HEK293 (cell line): ENCODE measurements around the gene SEPTIN5.

Source experiments
- GLIS1 ChIP-seq: fragments of 450-650 bp; formaldehyde crosslinking; IDR thresholded peaks from 2 replicates; pipeline ENCODE4 v1.5.1; 2016; ENCODE audit warnings: missing biosample characterization, missing genetic modification characterization
- MZF1 ChIP-seq: fragments of 450-650 bp; formaldehyde crosslinking; IDR thresholded peaks from 2 replicates; pipeline ENCODE4 v1.5.1; 2017; ENCODE audit warnings: missing biosample characterization, missing genetic modification characterization, borderline replicate concordance
- OSR2 ChIP-seq: fragments of 450-650 bp; formaldehyde crosslinking; IDR thresholded peaks from 2 replicates; pipeline ENCODE4 v1.5.1; 2016; ENCODE audit warnings: missing biosample characterization, missing genetic modification characterization
- PBX3 ChIP-seq: sonication (generic); formaldehyde crosslinking; IDR thresholded peaks from 2 replicates; pipeline ENCODE4 v1.8.1; 2022; ENCODE audit warnings: mild to moderate bottlenecking, moderate library complexity, missing genetic modification reagents
- REST ChIP-seq: fragments of 450-650 bp; formaldehyde crosslinking; IDR thresholded peaks from 2 replicates; pipeline ENCODE4 v1.5.1; 2016; ENCODE audit warnings: missing biosample characterization, missing genetic modification characterization
- SCRT1 ChIP-seq: fragments of 450-650 bp; formaldehyde crosslinking; IDR thresholded peaks from 2 replicates; pipeline ENCODE4 v1.5.1; 2016; ENCODE audit warnings: missing biosample characterization, missing genetic modification characterization, borderline replicate concordance
- SP3 ChIP-seq: fragments of 450-650 bp; formaldehyde crosslinking; IDR thresholded peaks from 2 replicates; pipeline ENCODE4 v1.5.1; 2016; ENCODE audit warnings: missing biosample characterization, missing genetic modification characterization
- TRIM28 ChIP-seq: IDR thresholded peaks from 2 replicates; pipeline ENCODE4 v1.6.1; 2011; ENCODE audit warnings: low read length, control low read depth, borderline replicate concordance
- ZBTB26 ChIP-seq: fragments of 450-650 bp; formaldehyde crosslinking; optimal IDR thresholded peaks from 2 replicates; pipeline ENCODE3; 2016; ENCODE audit warnings: missing biosample characterization, mild to moderate bottlenecking, missing genetic modification characterization
- ZBTB44 ChIP-seq: fragments of 450-650 bp; IDR thresholded peaks from 2 replicates; pipeline ENCODE4 v1.5.1; 2018; ENCODE audit warnings: missing biosample characterization, mild to moderate bottlenecking, missing genetic modification characterization
- ZBTB8A ChIP-seq: fragments of 450-650 bp; formaldehyde crosslinking; IDR thresholded peaks from 2 replicates; pipeline ENCODE4 v1.5.1; 2016; ENCODE audit warnings: missing biosample characterization, missing genetic modification characterization
- ZNF148 ChIP-seq: fragments of 450-650 bp; formaldehyde crosslinking; IDR thresholded peaks from 2 replicates; pipeline ENCODE4 v1.5.0; 2017; ENCODE audit warnings: missing biosample characterization, missing genetic modification characterization, borderline replicate concordance
- ZNF169 ChIP-seq: fragments of 450-650 bp; formaldehyde crosslinking; IDR thresholded peaks from 2 replicates; pipeline ENCODE4 v1.5.1; 2016; ENCODE audit warnings: missing biosample characterization, missing genetic modification characterization
- ZNF214 ChIP-seq: fragments of 450-650 bp; formaldehyde crosslinking; IDR thresholded peaks from 2 replicates; pipeline ENCODE4 v1.5.1; 2017; ENCODE audit warnings: missing biosample characterization, mild to moderate bottlenecking, missing genetic modification characterization, borderline replicate concordance
- ZNF223 ChIP-seq: fragments of 450-650 bp; formaldehyde crosslinking; IDR thresholded peaks from 2 replicates; pipeline ENCODE4 v1.5.1; 2016; ENCODE audit warnings: missing biosample characterization, missing genetic modification characterization
- ZNF24 ChIP-seq: fragments of 450-650 bp; formaldehyde crosslinking; IDR thresholded peaks from 2 replicates; pipeline ENCODE4 v1.5.1; 2016; ENCODE audit warnings: missing biosample characterization, missing genetic modification characterization
- ZNF335 ChIP-seq: fragments of 450-650 bp; formaldehyde crosslinking; conservative IDR thresholded peaks from 2 replicates; pipeline ENCODE4 v1.5.1; 2016; ENCODE audit warnings: missing biosample characterization, missing genetic modification characterization
- ZNF48 ChIP-seq: fragments of 450-650 bp; formaldehyde crosslinking; IDR thresholded peaks from 2 replicates; pipeline ENCODE4 v1.5.1; 2016; ENCODE audit warnings: missing biosample characterization, missing genetic modification characterization
- ZNF510 ChIP-seq: fragments of 450-650 bp; formaldehyde crosslinking; IDR thresholded peaks from 2 replicates; pipeline ENCODE4 v1.5.1; 2018; ENCODE audit warnings: mild to moderate bottlenecking, missing genetic modification characterization, missing biosample characterization; ENCODE audit not compliant: insufficient replicate concordance
- ZNF580 ChIP-seq: fragments of 450-650 bp; formaldehyde crosslinking; IDR thresholded peaks from 2 replicates; pipeline ENCODE4 v1.5.1; 2016; ENCODE audit warnings: missing biosample characterization, missing genetic modification characterization
- ZNF600 ChIP-seq: fragments of 450-650 bp; formaldehyde crosslinking; IDR thresholded peaks from 2 replicates; pipeline ENCODE4 v1.5.1; 2016; ENCODE audit warnings: missing biosample characterization, missing genetic modification characterization
- ZNF621 ChIP-seq: fragments of 450-650 bp; formaldehyde crosslinking; IDR thresholded peaks from 2 replicates; pipeline ENCODE4 v1.5.1; 2017; ENCODE audit warnings: missing biosample characterization, missing genetic modification characterization
- ZNF692 ChIP-seq: fragments of 450-650 bp; formaldehyde crosslinking; IDR thresholded peaks from 2 replicates; pipeline ENCODE4 v1.5.1; 2016; ENCODE audit warnings: missing biosample characterization, missing genetic modification characterization
- ZNF76 ChIP-seq: fragments of 450-650 bp; formaldehyde crosslinking; IDR thresholded peaks from 2 replicates; pipeline ENCODE4; 2016; ENCODE audit warnings: low read depth, missing biosample characterization, missing genetic modification characterization, borderline replicate concordance
- ZNF785 ChIP-seq: fragments of 450-650 bp; formaldehyde crosslinking; IDR thresholded peaks from 2 replicates; pipeline ENCODE4 v1.5.1; 2016; ENCODE audit warnings: missing biosample characterization, missing genetic modification characterization
- ZNF791 ChIP-seq: fragments of 450-650 bp; formaldehyde crosslinking; IDR thresholded peaks from 2 replicates; pipeline ENCODE4 v1.5.1; 2016; ENCODE audit warnings: missing biosample characterization, missing genetic modification characterization
- ZNF792 ChIP-seq: fragments of 450-650 bp; formaldehyde crosslinking; IDR thresholded peaks from 2 replicates; pipeline ENCODE4 v1.5.1; 2016; ENCODE audit warnings: missing biosample characterization, missing genetic modification characterization

Gene SEPTIN5

GRCh38 chr22:19730655-19731360, 16.5 kb downstream of the SEPTIN5 start (continued):
- no peak for TF ChIP-seq ZNF169 (tag by site-specific recombination)
- no peak for TF ChIP-seq ZNF785 (tag by site-specific recombination)
- TF ChIP-seq ZNF791 = no peak
- TF ChIP-seq ZNF792 (tag by site-specific recombination) = no peak
- peak; percentile 56; the same call in 1 of the 2 replicates for TF ChIP-seq PBX3 (CRISPR knock-in tag)
- no peak for TF ChIP-seq ZNF148 (tag by site-specific recombination)
- TF ChIP-seq GLIS1 (tag by site-specific recombination) = peak; percentile 71; the same call in 1 of the 2 replicates
- TF ChIP-seq ZBTB8A (tag by site-specific recombination) = peak; percentile 45; the same call in 1 of the 2 replicates
- TF ChIP-seq ZNF600 (tag by site-specific recombination) = 0 out of 2 replicates have a peak, but pooled peaks have one; percentile 20
- TF ChIP-seq MZF1 (tag by site-specific recombination) = no peak
- TF ChIP-seq ZNF223 (tag by site-specific recombination) = no peak
- peak; percentile 79 for TF ChIP-seq ZNF335 (tag by site-specific recombination)
- TF ChIP-seq TRIM28 = no peak
- TF ChIP-seq ZNF510 (tag by site-specific recombination) = no peak
- no peak for TF ChIP-seq ZNF48 (tag by site-specific recombination)
- no peak for TF ChIP-seq ZBTB44 (tag by site-specific recombination)
- TF ChIP-seq SP3 (tag by site-specific recombination) = peak; percentile 64
- no peak for TF ChIP-seq OSR2 (tag by site-specific recombination)
- no peak for TF ChIP-seq SCRT1
- peak; percentile 55 for TF ChIP-seq ZBTB26 (tag by site-specific recombination)
- TF ChIP-seq ZNF692 = peak; percentile 59; the same call in 1 of the 2 replicates
- no peak for TF ChIP-seq ZNF621 (tag by site-specific recombination)
- no peak for TF ChIP-seq ZNF214 (tag by site-specific recombination)
- TF ChIP-seq ZNF580 (tag by site-specific recombination) = no peak
- TF ChIP-seq ZNF24 = peak; percentile 29; the same call in 1 of the 2 replicates
- no peak for TF ChIP-seq REST (tag by site-specific recombination)
- peak; percentile 70 for TF ChIP-seq ZNF76 (tag by site-specific recombination)
